ENCODE results near the gene IL25. TPM values are rescaled to one million over a fixed set of nuclear protein-coding genes. Genes with fewer than 3 reads are reported as not detected.
"Not testable (repeated sequence)": the region's sequence is repeated elsewhere in the genome, so short reads cannot be mapped to it uniquely, and the experiment has no call there.

The IL25 gene
- total and polyA plus RNA-seq, 2 of the 4 experiments (the other 2 are of a cell fraction), result not detected

GRCh38 chr14:23425169-23425568, 52.6 kb downstream of the IL25 start:
- DNase-seq (no peak), ATAC-seq (ENCODE audit: low read depth) (no peak)
- TF ChIP-seq RFX5 (IDR thresholded peaks at IDR 0.05; ENCODE audit: low read depth, low read length) (no peak), MAZ (IDR thresholded peaks at IDR 0.05; ENCODE audit: borderline replicate concordance, low read depth, low read length) (no peak)
- Histone ChIP-seq H3K18ac (ENCODE audit: low read depth, low read length) (no peak overlapping the region), H3K79me1 (ENCODE audit: low read depth in 1 of 2, low read length in 2 of 2) (no peaks in the 10 kb centered on the region), H4K20me1 (ENCODE audit: insufficient read depth, low read length) (no peaks in the 10 kb centered on the region), H3K23ac (ENCODE audit: low read depth, low read length) (no peak overlapping the region), H3K9me3 (ENCODE audit: control insufficient read depth, insufficient read depth, low read length) (no peaks in the 10 kb centered on the region), H3K14ac (replicated peaks; ENCODE audit: low read depth, low read length) (no peak overlapping the region), H3K9ac (ENCODE audit: low read depth, low read length) (no peak overlapping the region), H2AK5ac (ENCODE audit: low read depth, low read length) (no peak overlapping the region), H3K36me3 (ENCODE audit: control insufficient read depth, insufficient read depth, low read length) (no peaks in the 10 kb centered on the region), H2BK20ac (ENCODE audit: low read depth, low read length) (no peak overlapping the region), H3K4me2 (ENCODE audit: low read depth, low read length) (no peak overlapping the region), H3K4ac (ENCODE audit: low read depth, low read length) (no peak overlapping the region), H3K56ac (ENCODE audit: extremely low read depth, insufficient read depth, low read length) (no peak overlapping the region), H2BK5ac (ENCODE audit: low read depth, low read length, poor library complexity, severe bottlenecking) (no peak overlapping the region), H2BK120ac (ENCODE audit: low read depth, low read length) (no peak overlapping the region), H3K4me1 (ENCODE audit: control insufficient read depth, insufficient read depth, low read length) (no peaks in the 10 kb centered on the region), H4K8ac (ENCODE audit: low read depth in 2 of 2, low read length in 2 of 2) (no peak overlapping the region), H4K91ac (ENCODE audit: insufficient read depth, low read depth, low read length) (no peak overlapping the region), H2BK15ac (ENCODE audit: low read depth, low read length) (no peak overlapping the region), H3K27ac (ENCODE audit: insufficient read depth, low read length) (no peak overlapping the region), H3K4me3 (ENCODE audit: insufficient read depth, low read depth, low read length) (no peak overlapping the region), H3K9me1 (ENCODE audit: insufficient read depth, low read length) (no peaks in the 10 kb centered on the region), H2AFZ (replicated peaks; ENCODE audit: low read length, poor library complexity) (no peak overlapping the region), H2AK9ac (replicated peaks; ENCODE audit: low read depth, low read length, poor library complexity) (no peak overlapping the region), H4K5ac (ENCODE audit: low read depth, low read length) (no peak overlapping the region), H3K27me3 (ENCODE audit: control insufficient read depth, insufficient read depth, low read length) (peaks cover 10% of the 10 kb centered on the region; the same call in 1 of the 2 replicates)
- dilution Hi-C loops (cut with HindIII; ENCODE audit: low sequenced_read_pairs, unreplicated experiment) (no loop called here), intact Hi-C loops (cut with micrococcal nuclease) (no loop called here), in situ Hi-C loops (cut with MboI; ENCODE audit: low sequenced_read_pairs) (no loop called here)
- POLR2A ChIA-PET (ENCODE audit: unreplicated experiment), result no interaction called here
- BruUV-seq (replicated peaks), result no TSS peak
- no CpG with 5 or more reads among the region's 10 CpGs for WGBS, 2 experiments (ENCODE audit: extremely low coverage in 2 of 2, insufficient read length in 1 of 2)
- CTCF ChIA-PET, result no interaction called here

- H4K5ac ChIP-seq (ENCODE audit: low read depth, low read length); H2BK5ac ChIP-seq (ENCODE audit: low read depth, low read length, poor library complexity, severe bottlenecking); H2AK5ac ChIP-seq (ENCODE audit: low read depth, low read length); H3K4me3 ChIP-seq (ENCODE audit: insufficient read depth, low read depth, low read length); BruUV-seq (replicated peaks); ATAC-seq (ENCODE audit: low read depth); H2AFZ ChIP-seq (replicated peaks; ENCODE audit: low read length, poor library complexity); H3K27me3 ChIP-seq (ENCODE audit: control insufficient read depth, insufficient read depth, low read length); H3K56ac ChIP-seq (ENCODE audit: extremely low read depth, insufficient read depth, low read length); H2BK20ac ChIP-seq (ENCODE audit: low read depth, low read length); dilution Hi-C loops (cut with HindIII; ENCODE audit: low sequenced_read_pairs, unreplicated experiment); H3K4ac ChIP-seq (ENCODE audit: low read depth, low read length); H3K4me1 ChIP-seq (ENCODE audit: control insufficient read depth, insufficient read depth, low read length); DNase-seq; H2AK9ac ChIP-seq (replicated peaks; ENCODE audit: low read depth, low read length, poor library complexity); H3K14ac ChIP-seq (replicated peaks; ENCODE audit: low read depth, low read length); CTCF ChIA-PET; H3K23ac ChIP-seq (ENCODE audit: low read depth, low read length); H3K36me3 ChIP-seq (ENCODE audit: control insufficient read depth, insufficient read depth, low read length); H4K91ac ChIP-seq (ENCODE audit: insufficient read depth, low read depth, low read length); H3K27ac ChIP-seq (ENCODE audit: insufficient read depth, low read length); H3K18ac ChIP-seq (ENCODE audit: low read depth, low read length); intact Hi-C loops (cut with micrococcal nuclease); H4K8ac ChIP-seq (ENCODE audit: low read depth in 2 of 2, low read length in 2 of 2); H3K79me1 ChIP-seq (ENCODE audit: low read depth in 1 of 2, low read length in 2 of 2); H4K20me1 ChIP-seq (ENCODE audit: insufficient read depth, low read length); H3K9ac ChIP-seq (ENCODE audit: low read depth, low read length); POLR2A ChIA-PET (ENCODE audit: unreplicated experiment); in situ Hi-C loops (cut with MboI; ENCODE audit: low sequenced_read_pairs); H3K9me3 ChIP-seq (ENCODE audit: control insufficient read depth, insufficient read depth, low read length); H3K4me2 ChIP-seq (ENCODE audit: low read depth, low read length); H3K9me1 ChIP-seq (ENCODE audit: insufficient read depth, low read length); H2BK120ac ChIP-seq (ENCODE audit: low read depth, low read length); H2BK15ac ChIP-seq (ENCODE audit: low read depth, low read length): not testable (repeated sequence)
- whole genome bisulfite sequencing, 2 experiments (ENCODE audit: extremely low coverage in 2 of 2, insufficient read length in 1 of 2), result 90% methylated on average over 2 of the region's 6 CpGs; no CpG with 5 or more reads in 1 of the 2 experiments
These were observed 53.2 kb downstream of the IL25 start for GRCh38 chr14:23425798-23426197.
